ENCODE measurements around the gene VPS11. TPM values are rescaled to one million over a fixed set of nuclear protein-coding genes. Genes with fewer than 3 reads are reported as not detected.

Gene VPS11
- total and polyA plus RNA-seq, 2 experiments from 2014 or later, result 11.5 to 13.4 TPM

DNA sequence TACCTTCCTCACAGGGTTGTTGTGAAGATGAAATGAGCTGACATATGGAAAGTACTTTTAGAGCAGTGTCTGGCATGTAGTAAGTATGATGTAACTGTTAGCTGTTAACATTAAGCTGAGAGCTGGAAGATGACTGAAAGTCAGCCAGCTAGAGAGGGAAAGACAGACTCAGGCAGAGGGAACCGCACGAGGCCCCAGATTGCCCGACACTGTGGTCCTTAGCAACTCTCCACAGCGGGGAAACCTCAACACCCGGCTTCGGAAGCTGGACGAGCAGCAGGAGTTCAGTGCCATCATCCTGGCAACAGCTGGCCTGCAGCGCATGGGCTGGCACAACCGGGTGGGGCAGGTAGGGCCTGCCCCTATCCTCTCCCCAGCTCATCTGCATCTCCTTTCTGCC is 23.6 kb downstream of the VPS11 start (continued):
- TF ChIP-seq, protein P1, sequence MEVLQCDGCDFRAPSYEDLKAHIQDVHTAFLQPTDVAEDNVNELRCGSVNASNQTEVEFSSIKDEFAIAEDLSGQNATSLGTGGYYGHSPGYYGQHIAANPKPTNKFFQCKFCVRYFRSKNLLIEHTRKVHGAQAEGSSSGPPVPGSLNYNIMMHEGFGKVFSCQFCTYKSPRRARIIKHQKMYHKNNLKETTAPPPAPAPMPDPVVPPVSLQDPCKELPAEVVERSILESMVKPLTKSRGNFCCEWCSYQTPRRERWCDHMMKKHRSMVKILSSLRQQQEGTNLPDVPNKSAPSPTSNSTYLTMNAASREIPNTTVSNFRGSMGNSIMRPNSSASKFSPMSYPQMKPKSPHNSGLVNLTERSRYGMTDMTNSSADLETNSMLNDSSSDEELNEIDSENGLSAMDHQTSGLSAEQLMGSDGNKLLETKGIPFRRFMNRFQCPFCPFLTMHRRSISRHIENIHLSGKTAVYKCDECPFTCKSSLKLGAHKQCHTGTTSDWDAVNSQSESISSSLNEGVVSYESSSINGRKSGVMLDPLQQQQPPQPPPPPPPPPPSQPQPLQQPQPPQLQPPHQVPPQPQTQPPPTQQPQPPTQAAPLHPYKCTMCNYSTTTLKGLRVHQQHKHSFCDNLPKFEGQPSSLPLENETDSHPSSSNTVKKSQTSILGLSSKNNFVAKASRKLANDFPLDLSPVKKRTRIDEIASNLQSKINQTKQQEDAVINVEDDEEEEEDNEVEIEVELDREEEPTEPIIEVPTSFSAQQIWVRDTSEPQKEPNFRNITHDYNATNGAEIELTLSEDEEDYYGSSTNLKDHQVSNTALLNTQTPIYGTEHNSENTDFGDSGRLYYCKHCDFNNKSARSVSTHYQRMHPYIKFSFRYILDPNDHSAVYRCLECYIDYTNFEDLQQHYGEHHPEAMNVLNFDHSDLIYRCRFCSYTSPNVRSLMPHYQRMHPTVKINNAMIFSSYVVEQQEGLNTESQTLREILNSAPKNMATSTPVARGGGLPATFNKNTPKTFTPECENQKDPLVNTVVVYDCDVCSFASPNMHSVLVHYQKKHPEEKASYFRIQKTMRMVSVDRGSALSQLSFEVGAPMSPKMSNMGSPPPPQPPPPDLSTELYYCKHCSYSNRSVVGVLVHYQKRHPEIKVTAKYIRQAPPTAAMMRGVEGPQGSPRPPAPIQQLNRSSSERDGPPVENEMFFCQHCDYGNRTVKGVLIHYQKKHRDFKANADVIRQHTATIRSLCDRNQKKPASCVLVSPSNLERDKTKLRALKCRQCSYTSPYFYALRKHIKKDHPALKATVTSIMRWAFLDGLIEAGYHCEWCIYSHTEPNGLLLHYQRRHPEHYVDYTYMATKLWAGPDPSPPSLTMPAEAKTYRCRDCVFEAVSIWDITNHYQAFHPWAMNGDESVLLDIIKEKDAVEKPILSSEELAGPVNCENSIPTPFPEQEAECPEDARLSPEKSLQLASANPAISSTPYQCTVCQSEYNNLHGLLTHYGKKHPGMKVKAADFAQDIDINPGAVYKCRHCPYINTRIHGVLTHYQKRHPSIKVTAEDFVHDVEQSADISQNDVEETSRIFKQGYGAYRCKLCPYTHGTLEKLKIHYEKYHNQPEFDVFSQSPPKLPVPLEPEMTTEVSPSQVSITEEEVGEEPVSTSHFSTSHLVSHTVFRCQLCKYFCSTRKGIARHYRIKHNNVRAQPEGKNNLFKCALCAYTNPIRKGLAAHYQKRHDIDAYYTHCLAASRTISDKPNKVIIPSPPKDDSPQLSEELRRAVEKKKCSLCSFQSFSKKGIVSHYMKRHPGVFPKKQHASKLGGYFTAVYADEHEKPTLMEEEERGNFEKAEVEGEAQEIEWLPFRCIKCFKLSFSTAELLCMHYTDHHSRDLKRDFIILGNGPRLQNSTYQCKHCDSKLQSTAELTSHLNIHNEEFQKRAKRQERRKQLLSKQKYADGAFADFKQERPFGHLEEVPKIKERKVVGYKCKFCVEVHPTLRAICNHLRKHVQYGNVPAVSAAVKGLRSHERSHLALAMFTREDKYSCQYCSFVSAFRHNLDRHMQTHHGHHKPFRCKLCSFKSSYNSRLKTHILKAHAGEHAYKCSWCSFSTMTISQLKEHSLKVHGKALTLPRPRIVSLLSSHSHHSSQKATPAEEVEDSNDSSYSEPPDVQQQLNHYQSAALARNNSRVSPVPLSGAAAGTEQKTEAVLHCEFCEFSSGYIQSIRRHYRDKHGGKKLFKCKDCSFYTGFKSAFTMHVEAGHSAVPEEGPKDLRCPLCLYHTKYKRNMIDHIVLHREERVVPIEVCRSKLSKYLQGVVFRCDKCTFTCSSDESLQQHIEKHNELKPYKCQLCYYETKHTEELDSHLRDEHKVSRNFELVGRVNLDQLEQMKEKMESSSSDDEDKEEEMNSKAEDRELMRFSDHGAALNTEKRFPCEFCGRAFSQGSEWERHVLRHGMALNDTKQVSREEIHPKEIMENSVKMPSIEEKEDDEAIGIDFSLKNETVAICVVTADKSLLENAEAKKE (CRISPR knock-in tag; IDR thresholded peaks at IDR 0.05), result no peak
- no peak for TF ChIP-seq ZNF114 (CRISPR knock-in tag; IDR thresholded peaks at IDR 0.05)
- no peak for TF ChIP-seq POLR2AphosphoS5 (IDR thresholded peaks at IDR 0.05; ENCODE audit: low read depth)
- no peak for TF ChIP-seq EZH2phosphoT487 (IDR thresholded peaks at IDR 0.05; ENCODE audit: unreplicated experiment)
- no peak for TF ChIP-seq JUNB (IDR thresholded peaks at IDR 0.05; ENCODE audit: unreplicated experiment)
- no peak for TF ChIP-seq STAT1 (IDR thresholded peaks at IDR 0.05; ENCODE audit: unreplicated experiment)
- TF ChIP-seq EZH2 (IDR thresholded peaks at IDR 0.05; ENCODE audit: low read depth, unreplicated experiment), result no peak

DNA sequence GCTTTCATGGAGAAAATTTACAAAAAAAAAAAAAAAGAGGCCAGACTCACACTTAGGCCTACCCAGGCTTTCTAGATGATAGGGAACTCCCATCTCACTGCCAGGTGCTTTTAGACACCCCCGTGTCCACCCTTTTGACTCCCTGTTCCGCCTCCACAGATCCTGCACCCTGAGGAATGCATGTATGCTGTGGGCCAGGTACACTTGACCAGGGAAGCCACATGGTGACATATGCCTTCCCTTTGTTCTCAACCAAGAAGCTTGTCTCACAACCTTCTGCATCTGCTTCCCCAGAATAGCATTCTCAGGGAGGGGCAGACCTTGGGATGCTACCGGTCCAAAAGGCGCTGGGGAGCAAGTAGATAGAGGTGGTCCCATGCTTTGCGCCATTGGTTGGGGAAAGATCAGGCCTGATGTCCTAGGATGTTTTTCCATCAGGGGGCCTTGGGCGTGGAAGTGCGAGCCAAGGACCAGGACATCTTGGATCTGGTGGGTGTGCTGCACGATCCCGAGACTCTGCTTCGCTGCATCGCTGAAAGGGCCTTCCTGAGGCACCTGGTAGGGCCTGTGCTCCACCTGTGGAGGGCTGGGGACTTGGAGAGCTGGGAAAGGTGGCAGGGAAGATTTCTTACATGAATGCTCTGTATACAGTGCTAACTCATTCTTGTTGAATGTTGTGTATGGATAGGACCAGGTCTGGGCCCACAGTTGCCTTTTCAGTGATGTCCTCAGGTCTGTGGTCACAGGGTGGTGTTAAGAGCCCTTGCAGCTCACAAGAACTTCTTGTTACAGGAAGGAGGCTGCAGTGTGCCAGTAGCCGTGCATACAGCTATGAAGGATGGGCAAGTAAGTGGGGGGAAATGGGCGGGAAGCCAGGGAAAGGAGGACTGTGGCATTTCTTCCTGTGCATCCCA is 24.6 kb downstream of the VPS11 start:
- peak overlapping the region; percentile 100 for H3K4me2 ChIP-seq
- H3K79me2 ChIP-seq (replicated peaks; ENCODE audit: insufficient read depth), result peaks cover 34% of the 10 kb centered on the region
- H3K36me3 Mint-ChIP-seq (ENCODE audit: low read depth), result peaks cover 65% of the 10 kb centered on the region
- ATAC-seq, result no peak
- H3K27me3 Mint-ChIP-seq (ENCODE audit: insufficient read depth, low read depth, poor library complexity), result peaks cover 28% of the 10 kb centered on the region
- no peaks in the 10 kb centered on the region for H3K27me3 ChIP-seq (ENCODE audit: insufficient read depth)
- H3K4me1 Mint-ChIP-seq, result peaks cover 10% of the 10 kb centered on the region
- no peaks in the 10 kb centered on the region; the same call in 2 of the 3 replicates for H3K9me3 Mint-ChIP-seq
- no peaks in the 10 kb centered on the region for H3K9me2 ChIP-seq (ENCODE audit: insufficient read depth)
- peaks cover 10% of the 10 kb centered on the region for H3K36me3 ChIP-seq (ENCODE audit: insufficient read depth)
- peak overlapping the region; percentile 76 for H3K27ac ChIP-seq (ENCODE audit: low read depth)
- no peak overlapping the region for H2AFZ ChIP-seq
- peaks cover 29% of the 10 kb centered on the region; the same call in 1 of the 2 replicates for H4K20me1 ChIP-seq (replicated peaks; ENCODE audit: insufficient read depth)
- H3K4me3 ChIP-seq, result peak overlapping the region; percentile 96
- H3K4me3 Mint-ChIP-seq, result peak overlapping the region; percentile 96
- peaks cover 14% of the 10 kb centered on the region; the same call in 1 of the 2 replicates for H3K4me1 ChIP-seq (ENCODE audit: insufficient read depth)
- DNase-seq (ENCODE audit: low spot score), result no peak
- peak overlapping the region; percentile 56; the same call in 1 of the 2 replicates for H3K27ac Mint-ChIP-seq
- H3F3A ChIP-seq (replicated peaks; ENCODE audit: low read depth), result peaks cover 40% of the 10 kb centered on the region
- no peak for TF ChIP-seq EZH2 (IDR thresholded peaks at IDR 0.05; ENCODE audit: low read depth, unreplicated experiment)
- TF ChIP-seq CREB1 (CRISPR knock-in tag; IDR thresholded peaks at IDR 0.05; ENCODE audit: low read depth), result no peak
- TF ChIP-seq POLR2AphosphoS5 (IDR thresholded peaks at IDR 0.05; ENCODE audit: low read depth), result no peak; the same call in 1 of the 2 replicates
- TF ChIP-seq, protein P1 (CRISPR knock-in tag; IDR thresholded peaks at IDR 0.05), result no peak

All from GM23338 (cell line).